GM18907 (cell line): ENCODE measurements around the gene ALDH1L1.
"Not testable (repeated sequence)": the region's sequence is repeated elsewhere in the genome, so short reads cannot be mapped to it uniquely, and the experiment has no call there.

Experiments
- ATAC-seq: cut with Tn5 transposase; IDR thresholded peaks from one replicate; pipeline ENCODE4 v1.9.1; 2021; ENCODE audit warnings: mild to moderate bottlenecking, moderate library complexity; ENCODE audit not compliant: unreplicated experiment

The ALDH1L1 gene

GRCh38 chr3:126085841-126086240 lies 94.5 kb downstream of the ALDH1L1 start:
- no peak for ATAC-seq

DNA sequence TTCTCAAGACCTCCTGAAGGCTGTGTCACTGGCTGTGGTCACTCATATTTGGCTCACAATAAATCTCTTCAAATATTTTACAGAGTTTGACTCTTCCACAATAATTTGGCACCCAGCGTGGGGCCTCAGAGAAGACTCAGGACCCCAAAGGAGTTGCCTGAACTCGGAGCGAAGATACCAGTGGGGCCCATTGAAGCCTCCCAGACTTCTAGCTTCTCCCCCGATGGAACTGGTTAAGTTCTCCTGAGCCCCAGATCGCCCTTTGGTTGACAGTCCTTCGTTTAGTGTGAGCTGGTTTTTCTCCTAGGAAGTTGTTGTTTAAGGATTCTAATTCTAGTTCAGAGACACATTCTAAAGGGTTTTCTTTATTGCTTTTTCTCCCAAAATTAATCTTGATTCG lies 95.1 kb downstream of the ALDH1L1 start:
- no peak for ATAC-seq

DNA sequence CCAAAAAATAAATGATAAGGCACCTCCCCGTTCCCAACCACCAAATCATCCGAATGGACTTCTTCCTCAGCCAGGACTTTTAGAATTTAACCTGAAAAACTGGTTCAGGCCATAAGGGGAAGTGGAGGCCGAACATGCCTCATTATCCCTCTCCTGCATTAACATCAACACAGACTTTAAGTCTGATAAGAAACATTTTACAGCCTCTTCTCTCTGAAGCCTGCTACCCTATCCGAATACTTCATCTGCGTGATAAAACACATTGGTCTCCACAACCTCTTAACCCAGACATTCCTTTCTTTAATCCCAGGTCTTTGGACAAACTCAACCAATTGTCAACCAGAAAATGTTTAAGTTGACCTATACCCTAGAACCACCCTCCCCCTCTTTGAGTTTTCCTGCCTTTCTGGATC lies 95.6 kb downstream of the ALDH1L1 start:
- no peak for ATAC-seq

DNA sequence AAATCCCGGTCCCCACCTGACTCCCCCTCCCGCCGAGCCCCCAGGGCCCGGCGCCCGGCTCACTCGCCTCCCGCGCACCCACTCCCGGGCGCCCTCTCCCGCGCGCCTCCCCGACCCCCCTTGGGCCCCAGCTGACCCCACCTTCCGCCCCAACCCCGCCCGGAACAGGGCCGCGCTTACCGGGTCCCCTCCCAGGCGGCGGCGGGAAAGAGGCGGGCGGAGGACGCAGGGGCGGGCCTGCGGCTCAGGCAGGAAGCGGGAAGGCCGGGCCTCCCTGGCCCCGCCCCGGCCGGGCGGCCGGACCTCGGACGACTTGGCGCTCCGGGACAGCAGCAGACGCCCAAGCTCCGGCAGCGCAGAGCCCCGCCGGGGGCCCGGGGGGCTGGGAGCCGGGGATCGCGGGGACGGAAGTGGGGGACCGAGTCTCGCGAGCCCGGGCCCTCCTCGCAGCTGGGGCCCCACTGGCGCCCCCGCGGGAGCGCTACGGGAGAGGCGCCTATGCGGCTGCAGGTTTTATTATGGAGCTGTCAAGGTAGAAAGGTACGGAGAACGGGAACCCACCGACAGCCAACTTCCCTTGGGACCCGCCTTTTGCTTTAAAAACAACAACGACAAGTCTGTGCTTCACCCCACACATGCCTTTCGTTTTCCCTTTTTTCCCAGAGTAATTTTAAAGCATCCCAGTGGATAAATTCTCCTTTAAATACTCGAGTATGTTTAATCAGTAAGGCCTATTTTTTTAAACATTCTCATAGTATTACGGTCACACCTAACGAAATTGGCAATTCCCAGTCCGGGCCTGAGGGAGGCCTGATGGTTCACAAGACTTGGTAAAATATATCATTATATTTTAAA lies 96.2 kb downstream of the ALDH1L1 start, which contains the start of gene SLC41A3:
SLC41A3 (minus strand) TSS at position 212 of the 855 bp plus-strand sequence. CDS start 15,905 bp downstream, outside the sequence.
- ATAC-seq, result peak; percentile 94

GRCh38 chr3:126083511-126083912 lies 96.9 kb downstream of the ALDH1L1 start:
- ATAC-seq, result peak; percentile 47

DNA sequence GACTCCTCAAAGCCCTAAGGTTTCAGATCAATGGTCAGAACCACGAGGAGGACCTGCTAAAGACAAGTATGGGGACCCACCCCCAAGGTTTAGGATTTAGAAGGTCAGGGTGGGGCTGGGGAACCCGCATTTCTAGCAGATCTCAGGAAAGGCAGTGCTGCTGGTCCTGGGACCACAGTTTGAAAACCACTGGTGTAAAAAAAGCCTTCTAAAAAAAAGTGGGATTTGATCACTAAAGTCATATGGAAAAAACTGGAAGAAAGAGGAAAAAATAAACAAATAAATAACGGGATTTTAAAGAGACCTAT lies 97.3 kb downstream of the ALDH1L1 start:
- no peak for ATAC-seq

DNA sequence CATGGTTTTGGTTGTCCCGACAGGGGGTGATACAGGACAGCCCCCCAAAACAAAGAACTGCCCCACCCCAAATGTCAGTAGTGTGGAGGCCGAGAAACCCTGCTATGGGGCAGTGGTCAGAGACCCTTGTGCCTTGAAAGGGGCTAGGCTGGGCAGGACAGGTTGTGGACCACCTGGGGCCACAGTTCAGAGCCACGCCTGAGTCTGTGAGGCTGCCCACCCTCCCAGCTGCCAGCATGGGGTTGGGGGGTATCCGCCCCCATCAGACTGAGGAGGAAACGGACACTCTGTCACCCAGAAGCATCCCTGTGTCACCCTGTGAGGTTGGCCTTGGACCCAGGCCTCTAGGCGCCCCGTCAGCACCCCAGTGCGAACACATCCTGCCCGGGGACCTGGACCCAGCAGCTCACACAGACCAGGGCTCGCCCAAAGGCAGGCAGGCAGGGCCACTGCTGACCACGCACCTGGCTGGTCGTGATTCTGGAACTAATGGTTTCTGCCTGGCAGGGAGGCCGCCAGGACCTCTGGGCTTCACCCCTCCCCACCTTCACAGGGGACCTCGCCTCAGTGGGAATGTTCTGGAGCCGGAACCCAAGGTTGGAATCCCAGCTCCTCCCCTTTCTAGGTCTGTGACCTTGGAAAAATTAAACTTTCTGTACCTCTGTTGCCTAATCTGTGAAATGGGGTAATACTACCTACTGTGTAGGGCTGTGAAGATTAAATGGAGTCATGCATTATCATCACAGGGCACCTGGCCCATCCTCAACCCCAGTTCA lies 97.8 kb downstream of the ALDH1L1 start:
- no peak for ATAC-seq

- ATAC-seq, result no peak
Measured at GRCh38 chr3:126081618-126082361, 98.6 kb downstream of the ALDH1L1 start.

DNA sequence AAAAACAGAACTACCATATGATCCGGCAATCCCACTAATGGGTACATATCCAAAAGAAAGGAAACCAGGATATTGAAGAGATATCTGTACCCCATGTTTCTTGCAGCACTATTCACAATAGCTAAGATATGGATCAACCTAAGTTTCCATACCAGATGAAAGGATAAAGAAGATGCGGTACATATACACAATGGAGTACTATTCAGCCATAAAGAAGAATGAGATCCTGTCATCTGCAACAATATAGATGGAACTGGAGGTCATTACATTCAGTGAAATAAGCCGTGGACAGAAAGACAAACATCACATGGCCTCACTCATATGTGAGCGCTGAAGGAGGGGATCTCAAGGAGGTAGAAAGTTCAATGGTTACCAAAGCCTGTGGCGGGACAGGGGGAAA lies 99.4 kb downstream of the ALDH1L1 start:
- no peak for ATAC-seq

- no peak for ATAC-seq
Measured at GRCh38 chr3:126078866-126079265, 101.5 kb downstream of the ALDH1L1 start.

GRCh38 chr3:126077754-126078153 lies 102.6 kb downstream of the ALDH1L1 start:
- no peak for ATAC-seq

- no peak for ATAC-seq
Measured at GRCh38 chr3:126076140-126076539, 104.2 kb downstream of the ALDH1L1 start.

DNA sequence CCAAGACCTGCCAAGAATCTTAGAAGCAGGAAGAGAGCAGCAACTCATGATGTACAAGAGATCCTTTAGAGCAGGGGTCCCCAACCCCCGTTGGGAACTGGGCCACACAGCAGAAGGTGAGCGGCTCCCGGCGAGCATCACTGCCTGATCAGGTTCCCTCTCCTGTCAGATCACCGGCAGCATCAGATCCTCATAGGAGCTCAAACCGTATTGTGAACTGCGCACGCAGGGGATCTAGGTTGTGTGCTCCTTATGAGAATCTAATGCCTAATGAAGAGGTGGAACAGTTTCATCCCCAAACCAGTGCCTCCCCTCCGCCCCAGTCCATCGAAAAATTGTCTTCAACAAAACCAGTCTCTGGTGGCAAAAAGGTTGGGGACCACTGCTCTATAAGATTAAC lies 110.2 kb downstream of the ALDH1L1 start:
- ATAC-seq, result no peak

GRCh38 chr3:126067959-126068358 lies 112.4 kb downstream of the ALDH1L1 start:
- ATAC-seq, result no peak

DNA sequence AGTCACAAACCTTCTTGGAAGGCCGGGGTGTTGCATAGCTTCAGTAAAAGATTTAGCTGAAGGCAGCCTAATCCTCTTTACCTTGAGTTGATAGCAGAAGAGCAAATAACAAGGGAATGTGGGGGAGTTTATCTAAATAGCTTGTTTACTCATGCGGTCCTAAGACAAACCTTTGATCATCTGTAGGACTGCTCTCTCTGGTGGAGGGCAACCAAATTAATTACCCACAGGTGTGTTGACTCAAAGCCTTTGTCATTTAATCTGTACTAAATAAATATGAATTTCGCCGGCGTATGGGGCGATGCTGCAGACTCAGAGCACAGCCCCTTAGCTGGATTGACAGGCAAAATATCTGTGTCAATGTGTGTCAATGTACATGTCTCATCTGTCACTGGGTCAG lies 113.7 kb downstream of the ALDH1L1 start:
- ATAC-seq, result not testable (repeated sequence)

DNA sequence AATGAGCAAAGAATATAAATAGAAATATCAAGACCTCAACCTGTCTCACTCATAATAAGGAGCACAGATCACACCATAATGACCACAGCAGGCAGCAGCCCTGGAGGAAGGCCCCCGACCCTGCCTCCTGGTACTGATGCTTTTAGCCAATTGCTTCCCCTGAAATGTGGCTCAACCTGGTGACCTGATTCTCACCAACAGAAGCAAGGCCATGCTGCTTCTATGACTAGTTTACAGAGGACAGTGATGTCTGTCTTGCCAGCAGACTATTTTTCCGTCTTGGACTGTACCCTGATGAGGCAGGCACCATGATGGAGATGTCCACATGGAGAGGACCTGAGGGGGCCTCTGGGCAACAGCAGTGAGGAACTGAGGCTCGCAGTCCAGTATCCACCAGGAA lies 114.5 kb downstream of the ALDH1L1 start:
- no peak for ATAC-seq

DNA sequence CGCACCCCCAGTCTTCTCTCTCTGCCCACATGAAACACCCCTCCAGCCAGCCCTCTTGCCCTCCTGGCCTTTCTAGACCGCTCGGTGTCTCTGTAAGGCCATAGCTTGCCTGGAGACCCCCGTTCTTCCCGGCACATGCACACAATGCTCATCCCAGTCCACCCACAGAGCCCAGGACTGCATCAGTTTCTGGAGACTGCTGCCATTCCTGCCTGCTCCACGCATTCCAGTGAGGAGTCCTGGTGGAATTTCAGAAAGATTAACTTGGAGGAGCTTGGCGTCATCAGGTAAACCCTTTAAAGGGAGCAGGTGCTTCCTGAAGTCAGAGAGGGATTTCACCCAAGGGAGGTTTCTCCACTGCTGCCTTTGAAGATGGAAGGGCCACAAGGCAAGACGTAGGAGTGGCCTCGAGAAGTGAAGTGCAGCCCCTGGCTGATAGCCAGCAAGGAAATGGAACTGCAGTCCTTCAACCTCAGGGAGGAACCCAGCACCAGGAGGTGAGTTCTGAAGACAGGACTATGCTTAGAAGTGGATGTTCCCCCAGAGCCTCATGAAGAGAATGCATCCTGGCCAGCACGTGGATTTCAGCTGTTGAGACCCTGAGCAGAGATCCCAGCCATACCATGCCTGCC lies 115.6 kb downstream of the ALDH1L1 start:
- no peak for ATAC-seq

DNA sequence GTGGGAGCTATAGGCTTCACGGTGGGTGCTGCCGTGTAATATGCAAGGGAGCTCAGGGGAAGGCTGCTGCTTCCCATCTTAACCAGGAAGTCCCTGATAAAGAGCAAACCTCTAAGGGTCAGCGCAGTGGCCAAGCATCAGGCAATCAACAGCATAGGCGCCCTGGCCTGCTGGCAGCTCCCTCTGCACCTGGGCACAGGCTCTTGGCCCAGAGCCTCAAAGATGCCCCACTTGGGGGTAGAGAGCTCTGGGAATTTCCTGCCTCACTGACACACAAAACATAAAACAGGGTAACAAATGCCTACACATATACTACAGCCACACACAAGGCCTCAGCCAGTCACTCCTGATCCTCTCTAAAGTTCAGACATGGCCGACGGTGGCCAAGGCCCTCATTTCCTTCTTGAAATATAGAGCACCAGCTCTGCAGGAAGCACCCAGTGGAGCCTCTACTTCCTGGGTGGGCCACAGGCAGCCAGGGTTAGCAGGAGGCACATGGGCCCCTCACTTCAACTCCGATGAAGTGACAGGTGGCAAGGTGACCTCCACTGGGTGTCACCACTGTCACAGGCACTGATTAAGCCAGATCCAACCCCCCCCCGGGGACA lies 116.9 kb downstream of the ALDH1L1 start:
- no peak for ATAC-seq

- ATAC-seq, result no peak
Measured at GRCh38 chr3:126061301-126062032, 118.9 kb downstream of the ALDH1L1 start.

DNA sequence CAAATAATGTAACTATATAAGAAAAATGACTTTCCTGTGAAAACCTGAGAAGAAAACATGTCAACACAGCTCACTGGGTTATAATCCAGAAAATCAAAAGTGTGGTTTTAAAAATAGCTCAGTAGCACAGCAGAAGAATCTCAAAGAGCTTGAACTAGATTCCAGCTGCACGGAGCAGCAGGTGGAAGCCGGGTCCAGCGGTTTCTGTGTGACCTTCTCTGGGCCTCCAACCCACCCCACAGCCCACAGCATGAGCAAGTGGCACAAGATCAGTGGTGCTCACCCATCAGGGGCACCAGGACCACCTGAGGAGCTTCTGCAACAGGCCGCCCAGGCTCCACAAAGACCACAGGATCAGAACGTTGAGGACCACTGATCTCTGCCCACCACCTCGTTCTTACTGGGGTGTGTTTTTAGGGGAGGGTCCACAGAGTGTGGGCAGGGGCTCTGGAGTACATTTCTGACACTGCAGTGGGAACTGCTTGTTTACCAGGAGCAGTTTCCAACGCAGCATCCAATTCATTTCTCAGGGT lies 119.7 kb downstream of the ALDH1L1 start:
- ATAC-seq, result no peak
